NT2/D1 (cell line): ENCODE results near the gene AKAP13.

ENCODE experiments used
- DNase-seq: peaks from one replicate; pipeline ENCODE4 v3.0.0-alpha.2; 2011; ENCODE audit warnings: low read depth, low spot score
- H3K27me3 ChIP-seq: 2 replicates; pipeline ENCODE4 v1.6.0; 2011; ENCODE audit warnings: mild to moderate bottlenecking; ENCODE audit not compliant: insufficient read length, insufficient read depth
- H3K36me3 ChIP-seq: 2 replicates; pipeline ENCODE4 v1.6.1; 2011; ENCODE audit warnings: mild to moderate bottlenecking, low read length, mixed read lengths; ENCODE audit not compliant: insufficient read depth, insufficient read length
- H3K4me1 ChIP-seq: 2 replicates; pipeline ENCODE4 v1.5.1; 2011; ENCODE audit not compliant: insufficient read depth, insufficient read length
- H3K4me3 ChIP-seq: 2 replicates; pipeline ENCODE4 v1.5.1; 2011; ENCODE audit warnings: low read depth; ENCODE audit not compliant: insufficient read length
- H3K9ac ChIP-seq: 2 replicates; pipeline ENCODE4 v1.6.0; 2011; ENCODE audit warnings: low read depth; ENCODE audit not compliant: insufficient read length
- H3K9me3 ChIP-seq: 2 replicates; pipeline ENCODE4 v1.5.1; 2011; ENCODE audit warnings: mild to moderate bottlenecking, low read length; ENCODE audit not compliant: insufficient read depth
- SUZ12 ChIP-seq: IDR thresholded peaks from 2 replicates; pipeline ENCODE4 v1.6.1; 2011; ENCODE audit not compliant: insufficient read length, insufficient read depth; ENCODE audit errors: extremely low read depth
- YY1 ChIP-seq: IDR thresholded peaks from 2 replicates; pipeline ENCODE4 v1.6.1; 2011; ENCODE audit not compliant: insufficient read length, insufficient read depth
- ZNF274 ChIP-seq: IDR thresholded peaks from 2 replicates; pipeline ENCODE4 v1.6.1; 2011; ENCODE audit warnings: mild to moderate bottlenecking, low read depth, low read length

The AKAP13 gene

GRCh38 chr15:85354948-85355347 is 25.5 kb upstream of the AKAP13 start:
- Histone ChIP-seq H3K4me3 (no peak overlapping the region), H3K4me1 (no peaks in the 10 kb centered on the region), H3K9me3 (peaks cover 5% of the 10 kb centered on the region), H3K36me3 (no peaks in the 10 kb centered on the region), H3K9ac (no peak overlapping the region), H3K27me3 (no peaks in the 10 kb centered on the region)
- no peak for TF ChIP-seq ZNF274
- TF ChIP-seq SUZ12: no peak
- no peak for TF ChIP-seq YY1
- no peak for DNase-seq

GRCh38 chr15:85356276-85356675 is 24.1 kb upstream of the AKAP13 start:
- peaks cover 5% of the 10 kb centered on the region for H3K9me3 ChIP-seq
- no peaks in the 10 kb centered on the region for H3K4me1 ChIP-seq
- no peaks in the 10 kb centered on the region for H3K27me3 ChIP-seq
- no peak for DNase-seq
- no peak overlapping the region for H3K4me3 ChIP-seq
- TF ChIP-seq ZNF274 (no peak), SUZ12 (no peak), YY1 (no peak)
- no peak overlapping the region for H3K9ac ChIP-seq
- no peaks in the 10 kb centered on the region for H3K36me3 ChIP-seq

DNA sequence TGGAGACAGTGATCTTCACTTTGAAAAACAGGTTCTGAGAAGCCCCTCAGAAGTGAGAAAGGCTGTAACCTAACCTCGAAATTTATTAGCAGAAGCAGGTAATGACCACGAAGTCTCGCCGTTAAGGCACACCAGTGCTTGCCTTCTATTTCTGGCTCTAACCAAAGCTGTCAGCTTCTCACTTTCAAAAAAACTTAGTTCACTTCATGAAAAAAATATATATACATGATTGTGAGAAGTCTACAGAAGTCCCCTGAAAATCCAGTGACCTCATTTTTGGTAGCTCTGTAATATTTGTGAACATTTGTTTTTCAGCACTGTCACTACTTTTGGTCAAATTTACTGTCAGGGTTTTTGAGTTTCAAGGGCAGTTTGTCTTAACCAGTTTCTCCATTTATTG is 19.1 kb upstream of the AKAP13 start:
- no peak for DNase-seq
- no peaks in the 10 kb centered on the region for H3K4me1 ChIP-seq
- H3K4me3 ChIP-seq: no peak overlapping the region
- H3K9ac ChIP-seq: no peak overlapping the region
- no peaks in the 10 kb centered on the region for H3K27me3 ChIP-seq
- H3K36me3 ChIP-seq: no peaks in the 10 kb centered on the region
- no peak for TF ChIP-seq YY1
- no peak for TF ChIP-seq SUZ12
- TF ChIP-seq ZNF274: no peak
- no peaks in the 10 kb centered on the region for H3K9me3 ChIP-seq

GRCh38 chr15:85362436-85363081 is 17.8 kb upstream of the AKAP13 start:
- DNase-seq: no peak
- no peaks in the 10 kb centered on the region for H3K9me3 ChIP-seq
- H3K36me3 ChIP-seq: no peaks in the 10 kb centered on the region
- no peaks in the 10 kb centered on the region for H3K27me3 ChIP-seq
- H3K4me1 ChIP-seq: no peaks in the 10 kb centered on the region
- H3K9ac ChIP-seq: no peak overlapping the region
- H3K4me3 ChIP-seq: no peak overlapping the region
- TF ChIP-seq YY1 (no peak), ZNF274 (no peak), SUZ12 (no peak)

DNA sequence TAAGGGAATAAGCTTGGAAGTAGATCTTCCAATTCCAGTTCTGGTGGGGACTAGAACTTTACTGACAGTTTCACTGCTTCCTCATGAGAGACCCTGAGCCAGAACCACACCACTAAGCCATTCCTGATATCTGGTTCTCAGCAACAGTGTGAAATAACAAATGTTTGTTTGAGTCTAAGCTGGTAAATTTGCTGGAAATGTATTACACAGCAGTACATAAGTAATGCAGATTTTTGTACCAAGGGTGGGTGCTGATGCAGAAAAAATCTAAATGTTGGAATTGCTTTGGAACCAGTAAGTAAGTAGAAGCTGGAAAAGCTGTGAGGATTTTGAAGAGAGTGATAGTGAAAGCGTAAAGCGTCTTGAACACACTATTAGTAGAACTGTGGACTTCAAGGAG is 14.4 kb upstream of the AKAP13 start:
- H3K9me3 ChIP-seq: no peaks in the 10 kb centered on the region
- H3K4me1 ChIP-seq: no peaks in the 10 kb centered on the region
- H3K4me3 ChIP-seq: no peak overlapping the region
- no peak overlapping the region for H3K9ac ChIP-seq
- no peak for DNase-seq
- TF ChIP-seq ZNF274: no peak
- TF ChIP-seq YY1: no peak
- TF ChIP-seq SUZ12: no peak
- no peaks in the 10 kb centered on the region for H3K27me3 ChIP-seq
- no peaks in the 10 kb centered on the region for H3K36me3 ChIP-seq

DNA sequence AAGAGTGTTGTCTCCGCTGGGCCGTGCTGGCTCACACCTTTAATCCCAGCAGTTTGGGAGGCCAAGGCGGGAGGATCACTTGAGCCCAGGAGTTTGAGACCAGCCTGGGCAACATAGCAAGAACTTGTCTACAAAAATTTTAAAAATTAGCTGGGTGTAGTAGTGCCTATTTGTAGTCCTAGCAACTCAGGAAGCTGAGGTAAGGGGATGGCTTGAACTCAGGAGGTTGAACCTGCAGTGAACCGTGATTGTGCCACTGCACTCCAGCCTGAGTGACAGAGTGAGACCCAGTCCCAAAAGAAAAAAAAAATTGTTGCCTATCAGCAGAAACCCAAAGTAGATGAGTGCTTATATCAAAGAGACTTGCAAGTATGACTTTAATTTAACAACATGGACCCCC is 12.7 kb upstream of the AKAP13 start:
- no peak for TF ChIP-seq YY1
- no peak for TF ChIP-seq SUZ12
- no peak for TF ChIP-seq ZNF274
- DNase-seq: no peak
- Histone ChIP-seq H3K9ac (no peak overlapping the region), H3K27me3 (no peaks in the 10 kb centered on the region), H3K4me3 (no peak overlapping the region), H3K9me3 (no peaks in the 10 kb centered on the region), H3K4me1 (no peaks in the 10 kb centered on the region), H3K36me3 (no peaks in the 10 kb centered on the region)

DNA sequence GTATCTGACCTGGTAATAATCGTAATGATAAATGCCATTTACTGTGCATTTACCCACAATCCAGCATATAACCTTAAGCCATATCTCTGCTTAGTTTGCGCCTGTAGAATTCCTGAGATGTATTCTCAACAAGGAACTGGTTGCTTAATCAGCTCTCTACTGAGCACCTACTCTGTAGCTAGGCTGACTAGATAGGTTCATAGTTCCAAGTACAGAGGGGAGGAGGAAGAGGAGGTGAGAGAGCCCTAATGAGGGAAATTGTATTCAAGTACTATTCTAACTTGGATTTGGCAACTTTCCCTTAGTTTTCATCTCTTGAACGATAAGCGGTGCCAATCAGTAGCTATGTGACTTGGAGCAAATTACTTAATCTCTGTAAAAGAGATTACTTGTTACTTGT is 5.6 kb upstream of the AKAP13 start:
- no peaks in the 10 kb centered on the region for H3K36me3 ChIP-seq
- no peaks in the 10 kb centered on the region for H3K4me1 ChIP-seq
- TF ChIP-seq ZNF274: no peak
- TF ChIP-seq YY1: no peak
- TF ChIP-seq SUZ12: no peak
- no peaks in the 10 kb centered on the region for H3K9me3 ChIP-seq
- no peaks in the 10 kb centered on the region for H3K27me3 ChIP-seq
- DNase-seq: no peak
- H3K4me3 ChIP-seq: no peak overlapping the region
- H3K9ac ChIP-seq: no peak overlapping the region
